HepG2 (cell line): ENCODE measurements around the gene NEIL1. TPM values are rescaled to one million over a fixed set of nuclear protein-coding genes. Genes with fewer than 3 reads are reported as not detected.
A peak's percentile ranks its signal among the peaks of the same experiment; 100 is the strongest.

ENCODE experiments used
- ARNT2 ChIP-seq: sonication (generic); formaldehyde crosslinking; IDR thresholded peaks from 2 replicates; pipeline ENCODE4 v1.8.0; 2022; ENCODE audit warnings: mild to moderate bottlenecking, low read depth, missing genetic modification reagents, moderate library complexity
- FUBP1 ChIP-seq: sonication (generic); formaldehyde crosslinking; IDR thresholded peaks from 2 replicates; pipeline ENCODE4 v1.5.1; 2020; ENCODE audit warnings: missing genetic modification reagents, mild to moderate bottlenecking, borderline replicate concordance
- KDM5B ChIP-seq: sonication (generic); formaldehyde crosslinking; IDR thresholded peaks from 2 replicates; pipeline ENCODE4 v1.4.0; 2020; ENCODE audit warnings: missing genetic modification reagents, mild to moderate bottlenecking, borderline replicate concordance
- MTA3 ChIP-seq: sonication (generic); formaldehyde crosslinking; IDR thresholded peaks from 2 replicates; pipeline ENCODE4 v1.4.0; 2020; ENCODE audit warnings: missing genetic modification reagents
- SOX6 ChIP-seq, 2 experiments: fragments of 450-650 bp in 1 of 2; sonication (generic) in 1 of 2; formaldehyde crosslinking in 1 of 2; IDR thresholded peaks; 2 replicates each; pipeline versions ENCODE4 v1.4.0 to v1.6.1; 2017 to 2020; ENCODE audit warnings: antibody characterized with exemption in 1 of 2, mild to moderate bottlenecking in 1 of 2, missing genetic modification reagents in 1 of 2
- SP4 ChIP-seq: sonication (generic); formaldehyde crosslinking; IDR thresholded peaks from 2 replicates; pipeline ENCODE4 v1.8.1; 2023; ENCODE audit warnings: mild to moderate bottlenecking, missing genetic modification reagents
- TCF12 ChIP-seq, 2 experiments: fragments of 450-650 bp in 1 of 2; sonication (generic) in 1 of 2; formaldehyde crosslinking in 1 of 2; IDR thresholded peaks; 2 replicates each; pipeline versions ENCODE4 v1.6.1 to v1.8.0; 2017 to 2022; ENCODE audit warnings: antibody characterized with exemption in 1 of 2, mild to moderate bottlenecking in 1 of 2, missing genetic modification reagents in 1 of 2, moderate library complexity in 1 of 2
- TCF7 ChIP-seq: sonication (generic); IDR thresholded peaks from 2 replicates; pipeline ENCODE4 v1.6.1; 2016; ENCODE audit warnings: antibody characterized with exemption, low read depth
- ZNF3 ChIP-seq: IDR thresholded peaks from 2 replicates; pipeline ENCODE4 v1.7.0; 2017; ENCODE audit warnings: inconsistent platforms
- ZNF407 ChIP-seq: sonication (generic); formaldehyde crosslinking; IDR thresholded peaks from one replicate; pipeline ENCODE4 v1.5.1; 2020; ENCODE audit warnings: mild to moderate bottlenecking, missing genetic modification reagents; ENCODE audit errors: not compliant biosample characterization
- ZNF503 ChIP-seq: sonication (generic); formaldehyde crosslinking; IDR thresholded peaks from 2 replicates; pipeline ENCODE4 v1.4.0; 2020; ENCODE audit warnings: missing genetic modification reagents
- ZNF550 ChIP-seq: sonication (generic); formaldehyde crosslinking; IDR thresholded peaks from 2 replicates; pipeline ENCODE4 v1.4.0; 2020; ENCODE audit warnings: mild to moderate bottlenecking, missing genetic modification reagents, borderline replicate concordance
- ZNF768 ChIP-seq: sonication (generic); formaldehyde crosslinking; IDR thresholded peaks from 2 replicates; pipeline ENCODE4 v1.4.0; 2020; ENCODE audit warnings: missing genetic modification reagents
- ZNF773 ChIP-seq: sonication (generic); formaldehyde crosslinking; IDR thresholded peaks from 2 replicates; pipeline ENCODE4 v1.4.0; 2020; ENCODE audit warnings: missing genetic modification reagents, borderline replicate concordance
- ZNF879 ChIP-seq: sonication (generic); formaldehyde crosslinking; IDR thresholded peaks from 2 replicates; pipeline ENCODE4 v1.8.1; 2023; ENCODE audit warnings: missing genetic modification reagents
- polyA plus RNA-seq, 8 experiments: library from polyadenylated mRNA; depleted of rRNA in 3 of 8; stranded (reverse) in 7 of 8; unstranded in 1 of 8; fragments of >200 nt; fragmentation: Illumina TruSeq in 4 of 8; extraction: Trizol in 4 of 8; gene quantifications; 2 replicates each; pipeline versions ENCODE4 v1.2.1 to v1.2.3, GENCODE V29; 2011 to 2016; ENCODE audit warnings: low read depth in 4 of 8, missing spikeins in 1 of 8, mixed read lengths in 1 of 8; ENCODE audit not compliant: insufficient read depth in 1 of 8
- total RNA-seq, 5 experiments: library from RNA; depleted of rRNA; stranded (reverse); fragments of >200 nt; fragmentation: Illumina TruSeq; extraction: Trizol; gene quantifications; 2 replicates each; pipeline ENCODE4 v1.2.3, GENCODE V29; 2016; ENCODE audit warnings: low read depth in 1 of 5
- TF ChIP-seq, protein P1 (sequence below): IDR thresholded peaks from 2 replicates; pipeline ENCODE4 v1.6.1; 2016

Gene NEIL1
- total and polyA plus RNA-seq, 2 of the 13 experiments (the other 11 are each of a cell fraction or from before 2014, with no cell fraction given) = 10.4 to 15.5 TPM

- peak; percentile 66; the same call in 1 of the 2 replicates for TF ChIP-seq ZNF503 (CRISPR knock-in tag)
- no peak for TF ChIP-seq ZNF3 (CRISPR knock-in tag)
- TF ChIP-seq, protein P1, sequence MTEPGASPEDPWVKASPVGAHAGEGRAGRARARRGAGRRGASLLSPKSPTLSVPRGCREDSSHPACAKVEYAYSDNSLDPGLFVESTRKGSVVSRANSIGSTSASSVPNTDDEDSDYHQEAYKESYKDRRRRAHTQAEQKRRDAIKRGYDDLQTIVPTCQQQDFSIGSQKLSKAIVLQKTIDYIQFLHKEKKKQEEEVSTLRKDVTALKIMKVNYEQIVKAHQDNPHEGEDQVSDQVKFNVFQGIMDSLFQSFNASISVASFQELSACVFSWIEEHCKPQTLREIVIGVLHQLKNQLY (CRISPR knock-in tag) = peak; percentile 78
- TF ChIP-seq MTA3 (CRISPR knock-in tag) = no peak
- 0 out of 2 replicates have a peak, but pooled peaks have one; percentile 66 for TF ChIP-seq SP4
- peak; percentile 86; the same call in 1 of the 2 replicates for TF ChIP-seq ZNF550 (CRISPR knock-in tag)
- no peak for TF ChIP-seq ZNF407
- TF ChIP-seq FUBP1 (CRISPR knock-in tag) = no peak
- no peak for TF ChIP-seq ZNF773
- peak; percentile 29; the same call in 1 of the 2 replicates for TF ChIP-seq KDM5B
- TF ChIP-seq ARNT2 = peak; percentile 80
- TF ChIP-seq SOX6 (IDR thresholded peaks at IDR 0.05) = no peak
- peak; percentile 40; the same call in 1 of the 2 replicates for TF ChIP-seq SOX6 (CRISPR knock-in tag; IDR thresholded peaks at IDR 0.05)
- TF ChIP-seq ZNF879 = no peak
- no peak for TF ChIP-seq TCF7
- no peak for TF ChIP-seq TCF12 (IDR thresholded peaks at IDR 0.05)
- no peak for TF ChIP-seq TCF12 (CRISPR knock-in tag; IDR thresholded peaks at IDR 0.05)
- no peak for TF ChIP-seq ZNF768 (CRISPR knock-in tag)
Observed at GRCh38 chr15:75335705-75336355, 11.0 kb upstream of the NEIL1 start, which contains the start of gene COMMD4 (continued).
